Dendritic cell treated with granulocyte-macrophage colony-stimulating factor and Interleukin-4, amounts not matched to agents 40 ng/mL and 50 ng/mL, for 4 days (primary cell): ENCODE data around the gene ANKS1A.
A peak's percentile ranks its signal among the peaks of the same experiment; 100 is the strongest.
"Not testable (repeated sequence)": the region's sequence is repeated elsewhere in the genome, so short reads cannot be mapped to it uniquely, and the experiment has no call there.

Source experiments
- H3K27ac Mint-ChIP-seq: one replicate; pipeline ENCODE4 v1.8.0; 2022; ENCODE audit warnings: mild to moderate bottlenecking, mixed read lengths
- H3K27me3 Mint-ChIP-seq: one replicate; pipeline ENCODE4 v1.8.0; 2022; ENCODE audit warnings: mild to moderate bottlenecking, mixed read lengths
- H3K36me3 Mint-ChIP-seq: one replicate; pipeline ENCODE4 v1.8.0; 2022; ENCODE audit warnings: low read depth, mixed read lengths
- H3K4me1 Mint-ChIP-seq: one replicate; pipeline ENCODE4 v1.8.0; 2022; ENCODE audit warnings: low read depth, mixed read lengths
- H3K4me3 Mint-ChIP-seq: one replicate; pipeline ENCODE4 v1.8.0; 2022; ENCODE audit warnings: mild to moderate bottlenecking, moderate library complexity, mixed read lengths
- H3K9me3 Mint-ChIP-seq: one replicate; pipeline ENCODE4 v1.8.0; 2022; ENCODE audit warnings: mixed read lengths
- intact Hi-C: fragments of 100-400 bp; cut with micrococcal nuclease; formaldehyde crosslinking; loops from one replicate; pipeline ENCODE4 v1.15.0; 2022

ANKS1A gene

GRCh38 chr6:34872332-34872731, 16.7 kb upstream of the ANKS1A start:
- Mint-ChIP-seq H3K9me3 (no peaks in the 10 kb centered on the region), H3K4me3 (no peak overlapping the region), H3K4me1 (no peaks in the 10 kb centered on the region), H3K27ac (no peak overlapping the region), H3K27me3 (no peaks in the 10 kb centered on the region), H3K36me3 (peaks cover 83% of the 10 kb centered on the region)
- intact Hi-C loops: no loop called here

GRCh38 chr6:34875292-34876213, 13.5 kb upstream of the ANKS1A start:
- intact Hi-C loops: no loop called here
- Mint-ChIP-seq H3K27ac (no peak overlapping the region), H3K4me1 (no peaks in the 10 kb centered on the region), H3K36me3 (peaks cover 82% of the 10 kb centered on the region), H3K4me3 (no peak overlapping the region), H3K27me3 (no peaks in the 10 kb centered on the region), H3K9me3 (no peaks in the 10 kb centered on the region)

- Mint-ChIP-seq H3K36me3 (peaks cover 73% of the 10 kb centered on the region), H3K9me3 (no peaks in the 10 kb centered on the region), H3K27me3 (no peaks in the 10 kb centered on the region), H3K4me3 (no peak overlapping the region), H3K4me1 (no peaks in the 10 kb centered on the region), H3K27ac (no peak overlapping the region)
- intact Hi-C loops: no loop called here
Measured at GRCh38 chr6:34876472-34876871, 12.6 kb upstream of the ANKS1A start.

GRCh38 chr6:34877259-34877658, 11.8 kb upstream of the ANKS1A start:
- Mint-ChIP-seq H3K36me3 (peaks cover 73% of the 10 kb centered on the region), H3K27ac (no peak overlapping the region), H3K27me3 (no peaks in the 10 kb centered on the region), H3K4me1 (no peaks in the 10 kb centered on the region), H3K9me3 (no peaks in the 10 kb centered on the region), H3K4me3 (no peak overlapping the region)
- intact Hi-C loops: no loop called here

DNA sequence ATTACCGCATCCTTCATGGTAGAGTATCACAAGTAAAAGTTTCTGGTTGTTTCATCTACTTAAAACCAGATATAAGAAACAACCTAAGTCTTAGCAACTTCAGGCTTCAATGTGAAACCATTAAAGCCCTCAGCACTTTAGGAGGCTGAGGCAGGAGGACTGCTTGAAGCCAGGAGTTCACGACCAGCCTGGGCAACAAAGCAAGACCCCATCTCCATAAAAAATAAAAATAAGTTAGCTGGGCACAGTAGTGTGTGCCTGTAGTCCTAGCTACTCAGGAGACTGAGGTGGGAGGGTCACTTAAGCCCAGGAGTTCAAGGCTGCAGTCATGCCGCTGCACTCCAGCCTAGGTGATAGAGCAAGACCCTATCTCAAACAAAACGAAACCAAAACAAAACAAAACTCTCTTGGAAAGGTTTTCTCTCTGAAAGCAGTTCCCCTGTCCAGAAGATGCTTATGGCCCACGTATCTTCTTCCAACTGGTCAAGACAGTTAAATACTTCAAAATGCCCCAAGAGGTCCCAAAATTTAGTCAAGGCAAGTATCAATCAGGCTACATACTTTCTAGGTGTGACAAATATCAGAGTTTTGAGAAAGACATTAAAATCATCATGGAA, 11.1 kb upstream of the ANKS1A start:
- no peak overlapping the region for H3K4me3 Mint-ChIP-seq
- H3K9me3 Mint-ChIP-seq: no peaks in the 10 kb centered on the region
- H3K27me3 Mint-ChIP-seq: no peaks in the 10 kb centered on the region
- no peaks in the 10 kb centered on the region for H3K4me1 Mint-ChIP-seq
- H3K27ac Mint-ChIP-seq: no peak overlapping the region
- H3K36me3 Mint-ChIP-seq: peaks cover 71% of the 10 kb centered on the region
- intact Hi-C loops: no loop called here

DNA sequence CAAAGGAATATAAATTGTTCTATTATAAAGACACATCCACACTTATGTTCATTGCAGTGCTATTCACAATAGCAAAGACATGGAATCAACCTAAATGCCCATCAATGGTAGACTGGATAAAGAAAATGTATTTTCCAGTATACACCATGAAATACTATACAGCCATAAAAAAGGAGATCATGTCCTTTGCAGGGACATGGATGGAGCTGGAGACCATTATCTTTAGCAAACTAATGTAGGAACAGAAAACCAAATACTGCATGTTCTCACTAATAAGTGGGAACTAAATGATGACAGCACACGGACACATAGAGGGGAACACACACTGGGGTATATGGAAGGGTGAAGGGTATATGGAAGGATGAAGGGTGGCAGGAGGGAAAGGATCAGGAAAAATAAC, 5.0 kb upstream of the ANKS1A start:
- not testable (repeated sequence) for H3K4me3 Mint-ChIP-seq, H3K27ac Mint-ChIP-seq, H3K27me3 Mint-ChIP-seq, H3K9me3 Mint-ChIP-seq
- peaks cover 31% of the 10 kb centered on the region for H3K4me1 Mint-ChIP-seq
- H3K36me3 Mint-ChIP-seq: peaks cover 71% of the 10 kb centered on the region
- intact Hi-C loops: loop anchor here (10.0 kb wide), 1 partner anchor 89 kb away; the partner anchor contains the start of gene BLTP3A

- no peak overlapping the region for H3K27ac Mint-ChIP-seq
- peaks cover 31% of the 10 kb centered on the region for H3K4me1 Mint-ChIP-seq
- intact Hi-C loops: loop anchor here (5.0 to 10.0 kb wide), 4 partner anchors 77 to 128 kb away; partner anchors contain the start of genes BLTP3A and SNRPC
- peaks cover 66% of the 10 kb centered on the region for H3K36me3 Mint-ChIP-seq
- H3K4me3 Mint-ChIP-seq: no peak overlapping the region
- no peaks in the 10 kb centered on the region for H3K27me3 Mint-ChIP-seq
- H3K9me3 Mint-ChIP-seq: peaks cover 7% of the 10 kb centered on the region
Measured at GRCh38 chr6:34884996-34885395, 4.1 kb upstream of the ANKS1A start.

GRCh38 chr6:34885837-34886236, 3.2 kb upstream of the ANKS1A start:
- Mint-ChIP-seq H3K4me1 (peaks cover 38% of the 10 kb centered on the region), H3K27ac (peak overlapping the region; percentile 100), H3K36me3 (peaks cover 62% of the 10 kb centered on the region)
- H3K9me3 Mint-ChIP-seq, H3K27me3 Mint-ChIP-seq, H3K4me3 Mint-ChIP-seq: not testable (repeated sequence)
- intact Hi-C loops: loop anchor here (5.0 to 10.0 kb wide), 4 partner anchors 76 to 129 kb away; partner anchors contain the start of genes BLTP3A and SNRPC

DNA sequence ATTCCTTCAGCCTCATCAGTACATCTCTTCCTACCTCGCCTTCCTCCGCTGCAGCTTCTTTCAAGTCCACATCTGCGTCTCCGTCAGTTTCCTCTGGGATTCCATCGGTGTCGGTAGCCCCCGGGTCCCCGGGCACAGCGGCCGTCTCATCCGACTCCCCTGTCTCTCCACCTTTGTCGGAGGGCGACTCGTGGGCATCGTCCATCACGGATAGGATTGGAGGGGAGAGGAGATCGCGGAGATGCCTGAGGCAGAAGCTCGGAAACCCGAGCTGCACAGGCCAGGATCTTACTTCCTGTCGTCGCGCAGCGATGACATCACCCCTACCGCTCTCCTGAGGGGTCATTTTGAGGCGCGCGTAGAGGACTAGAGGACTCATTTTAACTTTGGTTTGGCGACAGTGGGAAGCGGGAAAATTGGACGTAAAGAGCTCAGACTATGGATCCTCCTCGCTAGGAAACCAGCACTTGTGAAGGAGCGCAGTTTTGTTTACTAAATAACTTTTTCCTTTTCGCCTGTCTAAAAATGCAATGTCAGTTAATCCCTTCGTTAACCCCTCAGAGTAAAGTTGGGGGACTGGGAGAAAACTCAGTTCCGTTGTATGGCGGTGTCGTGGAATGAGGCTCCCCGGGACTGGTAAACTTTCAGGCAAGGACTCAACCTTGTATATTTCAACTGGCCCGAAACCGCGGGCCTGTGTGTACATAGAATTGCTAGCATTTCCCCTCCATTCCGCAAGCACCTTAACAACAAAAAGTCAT, 1.1 kb upstream of the ANKS1A start, which contains the start of gene TAF11:
Gene TAF11, minus strand, starts transcription at position 290 of the 761 bp plus-strand sequence. Its CDS starts 85 bp downstream, at position 205.
- Mint-ChIP-seq H3K27ac (peak within 1 kb of the TSS; percentile 100), H3K4me1 (peaks cover 59% of the 10 kb centered on the region), H3K36me3 (peaks cover 49% of the 10 kb centered on the region), H3K4me3 (peak within 1 kb of the TSS; percentile 100), H3K9me3 (peaks cover 7% of the 10 kb centered on the region), H3K27me3 (no peaks in the 10 kb centered on the region)
- intact Hi-C loops: loop anchor here (5.0 to 10.0 kb wide), 4 partner anchors 74 to 131 kb away; partner anchors contain the start of genes BLTP3A and SNRPC

- H3K9me3 Mint-ChIP-seq: peaks cover 7% of the 10 kb centered on the region
- H3K36me3 Mint-ChIP-seq: peaks cover 44% of the 10 kb centered on the region
- H3K4me3 Mint-ChIP-seq: peak overlapping the region; percentile 100
- peak overlapping the region; percentile 100 for H3K27ac Mint-ChIP-seq
- no peaks in the 10 kb centered on the region for H3K27me3 Mint-ChIP-seq
- peaks cover 56% of the 10 kb centered on the region for H3K4me1 Mint-ChIP-seq
- intact Hi-C loops: loop anchor here (5.0 to 10.0 kb wide), 4 partner anchors 74 to 131 kb away; partner anchors contain the start of genes BLTP3A and SNRPC
Measured at GRCh38 chr6:34888514-34888856, 570 bp upstream of the ANKS1A start.

DNA sequence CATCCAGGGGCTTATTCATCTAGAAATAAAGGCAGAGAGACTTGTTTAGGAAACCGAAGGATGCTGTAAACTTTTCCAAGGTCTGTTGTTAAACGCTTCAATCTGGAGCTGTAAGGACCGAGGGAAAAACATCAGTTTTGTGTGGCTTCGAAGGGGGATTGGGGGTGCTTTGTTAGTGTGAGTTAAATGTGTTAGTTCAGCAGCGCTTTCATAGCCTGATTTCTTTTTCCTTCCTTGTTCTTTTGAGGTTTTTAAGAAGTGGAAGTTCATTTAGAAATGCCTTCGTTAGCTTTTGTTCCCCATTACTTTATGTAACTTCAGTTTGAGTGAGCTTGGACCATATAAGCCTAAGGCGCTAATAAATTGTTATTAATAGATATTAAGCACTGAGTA, 1.5 kb downstream of the ANKS1A start:
- peak overlapping the region; percentile 100 for H3K27ac Mint-ChIP-seq
- intact Hi-C loops: no loop called here

DNA sequence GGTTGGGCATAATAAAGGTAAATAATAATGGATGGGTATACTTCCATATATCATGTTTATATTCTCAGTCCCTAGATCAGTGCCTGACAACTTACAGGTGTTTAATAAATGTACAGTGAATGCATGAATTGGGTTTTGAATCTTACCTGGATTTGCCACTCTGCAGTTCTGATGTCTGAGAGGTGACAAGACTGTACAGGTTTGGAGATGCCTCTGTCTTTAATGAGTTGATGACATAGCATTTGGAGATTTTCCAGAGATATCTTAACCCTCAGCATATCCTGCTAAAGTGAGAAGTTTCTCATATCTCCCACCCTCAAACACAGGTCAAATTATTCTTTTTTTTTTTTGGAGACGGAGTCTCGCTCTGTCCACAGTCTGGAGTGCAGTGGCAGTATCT, 2.2 kb downstream of the ANKS1A start:
- intact Hi-C loops: no loop called here
- H3K36me3 Mint-ChIP-seq: peaks cover 16% of the 10 kb centered on the region
- peak overlapping the region; percentile 100 for H3K27ac Mint-ChIP-seq
- no peaks in the 10 kb centered on the region for H3K9me3 Mint-ChIP-seq
- peak overlapping the region; percentile 45 for H3K4me3 Mint-ChIP-seq
- H3K27me3 Mint-ChIP-seq: no peaks in the 10 kb centered on the region
- H3K4me1 Mint-ChIP-seq: peaks cover 46% of the 10 kb centered on the region

More for the DNA sequence above, 1.5 kb downstream of the ANKS1A start:
- peak overlapping the region; percentile 100 for H3K4me3 Mint-ChIP-seq
- H3K36me3 Mint-ChIP-seq: peaks cover 23% of the 10 kb centered on the region
- H3K9me3 Mint-ChIP-seq: no peaks in the 10 kb centered on the region
- H3K27me3 Mint-ChIP-seq: no peaks in the 10 kb centered on the region
- peaks cover 53% of the 10 kb centered on the region for H3K4me1 Mint-ChIP-seq

GRCh38 chr6:34894693-34895092, 5.6 kb downstream of the ANKS1A start:
- intact Hi-C loops: no loop called here
- Mint-ChIP-seq H3K9me3 (no peaks in the 10 kb centered on the region), H3K36me3 (no peaks in the 10 kb centered on the region), H3K27ac (no peak overlapping the region), H3K27me3 (no peaks in the 10 kb centered on the region), H3K4me3 (no peak overlapping the region), H3K4me1 (peaks cover 36% of the 10 kb centered on the region)
